ENCODE results near the gene SH3GLB1. TPM values are rescaled to one million over a fixed set of nuclear protein-coding genes. Genes with fewer than 3 reads are reported as not detected.
A peak's percentile ranks its signal among the peaks of the same experiment; 100 is the strongest.

Gene SH3GLB1
- total RNA-seq, 6 donors from 2014 or later, result 23.9 to 94.6 (median 62.0) TPM

DNA sequence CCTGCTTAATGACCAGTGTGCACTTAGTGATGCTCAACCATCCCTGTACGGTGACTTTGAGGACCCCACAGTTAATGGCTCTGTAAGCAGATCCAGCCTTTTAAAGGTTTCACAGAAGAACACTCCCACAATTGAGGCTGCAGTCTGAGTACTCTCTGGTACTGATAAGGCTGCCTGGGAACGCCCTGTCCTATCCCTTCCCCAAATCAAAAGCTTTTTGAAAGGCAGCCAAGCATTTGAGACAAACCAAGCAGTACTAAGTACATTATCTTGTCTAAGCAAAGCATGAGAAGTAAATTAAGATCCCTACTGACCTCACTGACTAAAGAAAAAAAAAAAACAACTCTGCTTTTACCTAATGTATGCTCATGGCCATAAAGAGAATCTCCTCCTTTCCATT, 60.7 kb downstream of the SH3GLB1 start:
- TF ChIP-seq POLR2AphosphoS5 (IDR thresholded peaks at IDR 0.05) (peak in 1 of 2 donors; percentile 12), POLR2A (IDR thresholded peaks at IDR 0.05) (no peak)
- H3K9me3 ChIP-seq, result no peaks in the 10 kb centered on the region
- WGBS, 2 donors, result 33 to 35% methylated on average over 2 of the region's 2 CpGs
- H3K36me3 ChIP-seq, result no peaks in the 10 kb centered on the region
- no peak overlapping the region for H3K4me3 ChIP-seq
- DNase-seq (no peak), ATAC-seq (ENCODE audit: low FRiP score in 2 of 2) (peak in 1 of 2 donors; percentile 14)
- H3K4me1 ChIP-seq, result peaks cover 0 to 5% (median 0%) of the 10 kb centered on the region in 4 donors
- H3K27ac ChIP-seq, result no peak overlapping the region
- no peaks in the 10 kb centered on the region for H3K27me3 ChIP-seq

GRCh38 chr1:86765674-86766073, 61.3 kb downstream of the SH3GLB1 start:
- peaks cover 0 to 5% (median 0%) of the 10 kb centered on the region in 4 donors for H3K4me1 ChIP-seq
- H3K27ac ChIP-seq, result no peak overlapping the region
- no peak overlapping the region for H3K4me3 ChIP-seq
- TF ChIP-seq EP300 (IDR thresholded peaks at IDR 0.05), result no peak
- TF ChIP-seq POLR2A (IDR thresholded peaks at IDR 0.05), result no peak
- TF ChIP-seq POLR2AphosphoS5 (IDR thresholded peaks at IDR 0.05), result no peak
- TF ChIP-seq, protein P1, sequence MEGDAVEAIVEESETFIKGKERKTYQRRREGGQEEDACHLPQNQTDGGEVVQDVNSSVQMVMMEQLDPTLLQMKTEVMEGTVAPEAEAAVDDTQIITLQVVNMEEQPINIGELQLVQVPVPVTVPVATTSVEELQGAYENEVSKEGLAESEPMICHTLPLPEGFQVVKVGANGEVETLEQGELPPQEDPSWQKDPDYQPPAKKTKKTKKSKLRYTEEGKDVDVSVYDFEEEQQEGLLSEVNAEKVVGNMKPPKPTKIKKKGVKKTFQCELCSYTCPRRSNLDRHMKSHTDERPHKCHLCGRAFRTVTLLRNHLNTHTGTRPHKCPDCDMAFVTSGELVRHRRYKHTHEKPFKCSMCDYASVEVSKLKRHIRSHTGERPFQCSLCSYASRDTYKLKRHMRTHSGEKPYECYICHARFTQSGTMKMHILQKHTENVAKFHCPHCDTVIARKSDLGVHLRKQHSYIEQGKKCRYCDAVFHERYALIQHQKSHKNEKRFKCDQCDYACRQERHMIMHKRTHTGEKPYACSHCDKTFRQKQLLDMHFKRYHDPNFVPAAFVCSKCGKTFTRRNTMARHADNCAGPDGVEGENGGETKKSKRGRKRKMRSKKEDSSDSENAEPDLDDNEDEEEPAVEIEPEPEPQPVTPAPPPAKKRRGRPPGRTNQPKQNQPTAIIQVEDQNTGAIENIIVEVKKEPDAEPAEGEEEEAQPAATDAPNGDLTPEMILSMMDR (IDR thresholded peaks at IDR 0.05), result no peak
- H3K27me3 ChIP-seq, result no peaks in the 10 kb centered on the region
- DNase-seq, result no peak
- WGBS, 2 donors, result 91 to 94% methylated on average over 2 of the region's 2 CpGs
- H3K9me3 ChIP-seq, result no peaks in the 10 kb centered on the region
- no peak for ATAC-seq (ENCODE audit: low FRiP score in 2 of 2)
- no peaks in the 10 kb centered on the region for H3K36me3 ChIP-seq

- Histone ChIP-seq H3K4me1 (peaks cover 3 to 10% (median 6%) of the 10 kb centered on the region in 4 donors), H3K4me3 (no peak overlapping the region), H3K27me3 (no peaks in the 10 kb centered on the region), H3K9me3 (no peaks in the 10 kb centered on the region), H3K36me3 (no peaks in the 10 kb centered on the region), H3K27ac (no peak overlapping the region)
- TF ChIP-seq POLR2A (IDR thresholded peaks at IDR 0.05) (no peak), POLR2AphosphoS5 (IDR thresholded peaks at IDR 0.05) (no peak), EP300 (IDR thresholded peaks at IDR 0.05) (no peak)
- TF ChIP-seq, protein P1 (IDR thresholded peaks at IDR 0.05), result no peak
- ATAC-seq (ENCODE audit: low FRiP score in 2 of 2), result no peak
- DNase-seq, result no peak
These were observed 64.2 kb downstream of the SH3GLB1 start for GRCh38 chr1:86768554-86768953.

- Histone ChIP-seq H3K9me3 (no peaks in the 10 kb centered on the region), H3K27me3 (no peaks in the 10 kb centered on the region), H3K27ac (no peak overlapping the region), H3K36me3 (no peaks in the 10 kb centered on the region), H3K4me3 (no peak overlapping the region), H3K4me1 (peaks cover 8 to 15% (median 11%) of the 10 kb centered on the region in 4 donors)
- TF ChIP-seq EP300 (IDR thresholded peaks at IDR 0.05) (no peak), POLR2AphosphoS5 (IDR thresholded peaks at IDR 0.05) (no peak), POLR2A (IDR thresholded peaks at IDR 0.05) (no peak)
- TF ChIP-seq, protein P1 (IDR thresholded peaks at IDR 0.05), result no peak
- ATAC-seq (ENCODE audit: low FRiP score in 2 of 2), result no peak
- 89 to 96% methylated on average over 4 of the region's 4 CpGs for WGBS, 2 donors
- DNase-seq, result no peak
These were observed 64.7 kb downstream of the SH3GLB1 start for GRCh38 chr1:86769065-86769464.

DNA sequence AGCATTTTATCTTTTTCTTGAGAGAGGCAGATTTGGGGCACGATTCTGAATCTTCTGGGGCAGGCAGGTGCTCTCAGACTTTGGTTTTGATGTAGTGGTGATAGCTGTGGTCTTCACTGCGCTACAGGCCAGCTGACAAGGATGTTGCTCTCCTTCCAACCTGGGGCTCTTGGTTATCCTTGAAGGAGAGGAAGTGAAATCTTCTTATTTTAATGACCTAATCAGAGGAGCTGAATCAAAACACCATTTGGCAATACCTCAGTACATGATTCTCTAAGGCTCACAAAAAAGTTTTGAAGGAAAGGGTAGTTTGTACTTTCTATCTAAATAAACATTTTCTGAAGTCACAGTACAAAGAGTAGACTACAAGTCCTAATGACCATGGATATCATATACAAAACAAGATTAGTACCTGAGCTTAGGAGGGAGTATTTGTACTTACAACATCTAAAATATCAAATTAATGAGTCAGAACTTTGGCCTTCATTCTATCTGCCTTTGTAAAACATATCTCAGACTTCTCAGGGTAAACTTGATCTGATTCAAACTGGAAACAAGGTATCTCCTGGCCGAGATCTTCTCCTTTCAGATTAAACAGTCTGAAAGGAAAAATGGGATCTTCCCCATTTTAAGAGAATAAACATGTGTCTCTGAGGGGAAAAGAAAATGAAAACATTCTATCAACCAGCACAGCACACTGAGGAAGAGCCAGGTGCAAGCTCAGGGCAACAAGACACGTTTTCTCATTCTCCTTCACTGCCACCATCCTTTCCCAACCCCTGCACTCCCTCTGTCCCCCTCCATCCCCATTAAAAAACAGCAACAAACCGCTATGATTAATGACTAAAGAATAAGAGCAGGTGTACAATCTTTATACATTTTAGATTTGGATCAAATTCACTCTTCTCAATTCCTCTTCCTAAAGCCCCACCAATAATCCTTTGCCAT, 69.2 kb downstream of the SH3GLB1 start:
- Histone ChIP-seq H3K27ac (peak overlapping the region; percentile 73 to 85 (median 76)), H3K27me3 (no peaks in the 10 kb centered on the region), H3K4me1 (peaks cover 19 to 30% (median 24%) of the 10 kb centered on the region in 4 donors), H3K4me3 (no peak overlapping the region), H3K36me3 (no peaks in the 10 kb centered on the region), H3K9me3 (no peaks in the 10 kb centered on the region)
- ATAC-seq (ENCODE audit: low FRiP score in 2 of 2) (peak in 1 of 2 donors; percentile 41), DNase-seq (no peak)
- 47 to 52% methylated on average over 4 to 5 of the region's 5 CpGs for WGBS, 2 donors
- TF ChIP-seq POLR2A (IDR thresholded peaks at IDR 0.05) (no peak), EP300 (IDR thresholded peaks at IDR 0.05) (no peak), POLR2AphosphoS5 (IDR thresholded peaks at IDR 0.05) (no peak)
- TF ChIP-seq, protein P1 (IDR thresholded peaks at IDR 0.05), result no peak
